HG03354 (cell line): ENCODE data around the gene PLN.

Experiments used
- ATAC-seq: cut with Tn5 transposase; IDR thresholded peaks from one replicate; pipeline ENCODE4 v1.9.1; 2021; ENCODE audit warnings: mild to moderate bottlenecking; ENCODE audit not compliant: unreplicated experiment, poor library complexity, severe bottlenecking

Gene PLN

DNA sequence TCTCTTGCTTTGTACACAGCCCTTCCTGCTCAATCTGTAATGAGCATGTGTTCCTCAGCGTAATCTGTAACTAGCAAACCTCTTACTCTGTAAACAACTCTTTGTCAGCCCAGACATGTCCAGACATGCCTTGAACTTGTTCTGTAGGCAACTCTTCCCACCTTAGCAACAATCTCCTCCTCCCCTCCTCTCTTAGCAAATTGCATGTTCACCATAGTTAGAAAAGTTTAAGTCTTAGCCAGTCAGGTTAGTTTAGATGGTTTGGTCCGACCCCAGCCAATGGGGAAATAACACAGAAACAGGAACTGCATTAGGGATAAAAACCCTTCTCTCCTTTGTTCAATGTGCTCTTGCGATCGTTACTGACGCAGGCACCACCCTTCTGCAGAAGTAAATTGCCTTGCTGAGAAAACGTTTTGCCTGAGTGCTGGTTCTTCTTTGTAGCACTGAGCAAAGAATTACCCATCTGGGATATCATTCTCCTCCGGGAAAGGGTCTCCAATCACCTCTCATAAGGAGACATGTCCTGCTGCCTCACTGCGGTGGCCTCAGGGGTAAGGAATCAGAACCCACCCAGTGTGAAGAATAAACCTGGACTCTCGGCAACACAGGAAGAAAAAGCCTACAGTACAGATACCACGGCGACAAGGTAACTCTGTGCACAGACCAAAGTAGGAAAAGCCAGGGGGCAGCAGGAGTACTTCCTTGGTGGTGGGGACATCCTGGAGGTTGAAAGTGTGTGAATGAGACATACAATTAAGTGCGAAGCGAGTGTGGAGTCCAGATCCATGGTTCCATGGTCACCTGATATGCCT, 26.2 kb downstream of the PLN start:
- ATAC-seq: no peak

DNA sequence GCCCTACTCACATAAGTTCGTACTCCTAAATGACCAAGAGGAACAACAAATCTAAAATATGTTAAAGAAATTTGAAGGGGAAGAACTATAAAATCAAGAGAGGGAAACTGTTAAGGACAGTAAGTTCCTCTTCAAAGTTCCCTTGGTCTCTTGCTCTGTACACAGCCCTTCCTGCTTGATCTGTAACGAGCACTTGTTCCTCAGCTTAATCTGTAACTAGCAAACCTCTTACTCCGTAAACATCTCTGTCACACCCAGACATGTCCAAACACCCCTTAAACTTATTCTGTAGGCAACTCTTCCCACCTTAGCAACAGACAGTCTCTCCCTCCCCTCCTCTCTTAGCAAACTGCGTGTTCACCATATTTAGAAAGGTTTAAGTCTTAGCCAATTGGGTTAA, 29.9 kb downstream of the PLN start:
- no peak for ATAC-seq

DNA sequence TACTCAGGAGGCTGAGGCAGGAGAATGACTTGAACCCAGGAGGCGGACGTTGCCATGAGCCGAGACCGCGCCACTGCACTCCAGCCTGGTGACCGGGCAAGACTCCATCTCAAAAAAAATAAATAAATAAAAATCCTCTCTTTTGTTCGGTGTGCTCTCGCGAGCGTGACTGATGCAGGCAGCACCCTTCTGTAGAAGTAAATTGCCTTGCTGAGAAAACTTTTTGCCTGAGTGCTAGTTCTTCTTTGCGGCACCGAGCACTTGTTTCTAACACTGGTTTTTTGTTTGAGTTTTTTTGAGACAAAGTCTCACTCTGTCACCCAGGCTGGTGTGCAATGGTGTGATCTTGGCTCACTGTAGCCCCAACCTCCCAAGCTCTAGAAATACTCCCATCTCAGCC, 30.5 kb downstream of the PLN start:
- ATAC-seq: no peak

DNA sequence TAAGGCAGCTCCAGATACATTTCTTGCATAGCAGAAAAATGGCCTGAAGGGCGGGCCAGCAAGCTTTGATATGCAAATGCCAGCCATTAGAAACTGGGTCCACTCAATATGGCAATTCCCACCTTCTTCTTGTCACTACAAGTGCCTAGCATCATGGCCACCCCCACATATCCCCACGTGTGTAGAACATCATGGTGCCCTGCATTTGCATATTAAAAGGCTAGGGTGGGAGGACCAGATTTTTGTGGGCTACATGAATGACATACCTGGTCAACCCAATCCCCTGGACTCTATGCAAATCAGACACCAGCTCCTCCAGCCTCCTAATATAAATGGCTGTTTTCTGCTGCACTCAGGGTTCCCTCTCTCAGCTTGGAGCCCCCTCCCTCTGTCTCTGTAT, 31.7 kb downstream of the PLN start:
- ATAC-seq: no peak

DNA sequence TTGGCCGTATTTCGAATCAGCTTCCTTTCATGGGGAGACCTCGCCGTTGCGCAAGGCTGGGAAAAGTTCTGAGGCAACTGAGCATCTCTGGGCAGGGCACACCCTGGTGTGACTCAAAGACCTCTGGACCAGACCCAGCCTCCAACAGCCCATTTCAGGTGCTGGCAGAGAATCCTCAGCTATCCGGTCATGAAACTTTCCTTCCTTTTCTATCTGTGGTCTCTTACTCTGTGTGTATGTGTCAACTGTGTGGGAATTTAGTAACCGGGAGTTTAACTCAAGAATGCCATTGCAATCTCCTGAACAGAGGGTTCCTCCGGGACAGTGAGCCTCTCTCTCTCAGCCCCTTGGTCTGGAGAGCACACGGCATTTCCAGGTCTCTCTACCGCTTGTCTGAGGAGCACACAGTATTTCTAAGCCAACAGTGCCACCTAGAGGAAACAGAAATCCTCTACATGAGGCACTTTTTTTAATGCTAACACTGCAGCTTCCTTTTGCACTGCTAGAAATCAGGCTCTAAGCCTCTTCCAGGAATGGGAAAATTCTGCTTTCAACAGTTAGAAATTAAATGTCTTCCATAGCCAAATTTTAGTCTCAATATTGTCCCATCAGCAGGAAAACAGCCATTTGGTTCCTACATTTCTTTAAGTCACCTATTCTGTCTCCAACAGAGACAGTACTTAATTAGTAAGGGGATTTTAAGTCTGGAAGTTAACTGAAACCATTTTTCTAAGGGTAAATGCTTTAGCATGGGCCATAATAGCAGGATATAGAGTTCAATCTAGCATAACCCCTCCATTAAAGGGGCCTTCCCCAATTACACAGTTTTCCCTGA, 32.7 kb downstream of the PLN start:
- peak; percentile 78 for ATAC-seq

DNA sequence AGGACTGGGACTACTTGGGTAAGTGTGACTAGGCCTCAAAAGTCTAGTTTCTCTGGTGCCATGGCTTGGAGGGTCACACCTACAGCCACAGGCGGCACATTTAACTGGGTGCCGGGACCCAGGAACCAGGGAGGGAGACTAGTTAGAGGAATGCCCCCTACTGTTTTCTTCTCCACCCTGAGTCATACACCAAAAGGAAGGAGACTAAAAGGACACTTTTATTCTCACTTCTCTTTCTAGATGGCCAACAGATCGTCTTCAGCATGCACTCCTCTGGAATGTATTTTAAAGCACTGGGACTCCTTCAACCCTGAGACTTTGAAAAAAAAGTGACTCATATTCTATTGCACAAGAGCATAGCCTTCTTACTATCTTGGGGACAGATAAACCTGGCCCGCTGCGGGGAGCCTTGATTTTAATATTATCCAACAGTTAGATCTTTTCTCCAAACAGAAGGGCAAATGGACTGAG, 33.4 kb downstream of the PLN start:
- no peak for ATAC-seq

DNA sequence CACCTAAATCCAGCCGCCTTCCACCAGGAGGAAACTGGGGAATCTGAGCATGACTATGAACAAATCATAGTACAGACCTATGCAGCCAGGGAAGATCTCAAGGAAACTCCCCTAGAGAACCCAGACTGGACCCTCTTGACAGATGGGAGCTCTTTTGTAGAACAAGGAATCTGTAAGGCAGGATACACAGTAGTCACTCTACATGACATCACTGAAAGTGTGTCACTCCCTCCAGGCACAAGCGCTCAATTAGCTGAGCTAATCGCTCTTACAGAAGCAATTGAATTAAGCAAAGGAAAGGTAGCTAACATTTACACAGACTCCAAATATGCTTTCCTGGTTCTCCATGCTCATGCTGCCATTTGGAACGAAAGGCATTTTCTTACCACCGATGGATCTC, 36.8 kb downstream of the PLN start:
- no peak for ATAC-seq

DNA sequence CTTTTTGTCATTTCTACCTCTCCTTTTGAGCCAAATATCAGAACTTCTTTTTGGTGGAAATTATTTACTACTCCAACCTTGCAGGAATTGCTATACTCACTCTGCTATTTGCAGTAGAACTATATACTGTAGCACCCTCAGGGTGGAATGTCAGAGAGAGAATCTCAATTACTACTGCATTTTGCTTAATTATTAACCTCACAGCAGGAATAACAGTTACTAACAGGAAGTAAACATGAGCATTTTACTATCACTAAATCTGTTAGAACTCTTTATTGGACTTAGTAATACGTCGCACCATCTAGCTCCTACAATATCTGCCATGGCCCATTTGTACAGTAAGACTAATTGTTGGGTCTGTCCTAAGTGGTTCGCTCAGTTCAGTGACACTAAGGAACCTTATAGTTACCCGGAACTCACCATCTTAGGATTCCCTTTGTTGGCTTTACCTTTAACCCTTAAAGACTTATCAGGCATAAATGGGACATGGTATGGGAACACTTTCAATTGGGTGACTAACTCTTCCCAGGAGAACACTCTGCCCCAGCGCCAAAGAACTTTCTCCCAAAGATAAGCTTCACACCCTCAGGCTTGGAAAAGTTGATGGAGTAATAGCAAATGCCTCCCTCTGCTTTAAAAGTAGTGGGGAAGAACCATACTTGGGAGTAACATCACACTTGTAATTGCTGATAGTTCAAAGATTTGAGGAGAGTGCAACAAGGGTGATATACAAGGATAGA, 38.8 kb downstream of the PLN start:
- no peak for ATAC-seq

DNA sequence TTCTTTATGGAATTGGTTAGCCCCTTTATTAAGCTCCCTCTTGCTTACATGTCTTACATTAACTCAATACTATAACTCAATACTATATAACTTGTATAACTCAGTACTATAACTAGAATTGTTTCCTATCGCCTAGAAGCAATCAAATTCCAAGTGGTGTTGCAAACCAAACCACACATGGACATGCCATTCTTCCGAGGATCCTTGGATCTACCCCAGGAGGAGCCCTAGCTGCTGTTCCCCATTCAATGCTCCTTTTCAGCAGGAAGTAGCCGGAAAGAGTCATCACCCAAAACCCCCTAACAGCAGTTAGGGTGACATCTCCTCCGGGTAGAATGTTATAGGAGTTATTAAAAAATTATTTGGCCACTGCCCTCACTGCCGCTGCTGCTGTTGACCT, 40.5 kb downstream of the PLN start:
- no peak for ATAC-seq

DNA sequence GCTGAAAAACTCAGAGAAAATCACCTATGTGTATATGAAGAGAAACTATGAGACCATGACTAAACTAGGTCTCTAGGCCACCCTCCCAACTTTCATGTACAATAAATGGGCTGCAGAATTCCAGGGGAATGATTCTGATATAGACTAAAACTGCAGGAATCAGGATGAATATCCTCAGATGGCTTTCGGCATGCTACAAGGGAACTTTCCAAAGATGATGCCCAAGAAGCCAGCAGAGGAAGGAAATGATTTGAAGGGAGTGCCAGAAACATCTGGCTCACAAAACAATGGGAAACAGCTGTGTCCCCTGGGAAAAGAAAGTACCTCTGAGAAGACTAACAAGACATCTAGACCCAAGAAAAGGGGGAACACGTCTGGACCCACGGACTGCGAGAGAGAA, 41.1 kb downstream of the PLN start:
- no peak for ATAC-seq

DNA sequence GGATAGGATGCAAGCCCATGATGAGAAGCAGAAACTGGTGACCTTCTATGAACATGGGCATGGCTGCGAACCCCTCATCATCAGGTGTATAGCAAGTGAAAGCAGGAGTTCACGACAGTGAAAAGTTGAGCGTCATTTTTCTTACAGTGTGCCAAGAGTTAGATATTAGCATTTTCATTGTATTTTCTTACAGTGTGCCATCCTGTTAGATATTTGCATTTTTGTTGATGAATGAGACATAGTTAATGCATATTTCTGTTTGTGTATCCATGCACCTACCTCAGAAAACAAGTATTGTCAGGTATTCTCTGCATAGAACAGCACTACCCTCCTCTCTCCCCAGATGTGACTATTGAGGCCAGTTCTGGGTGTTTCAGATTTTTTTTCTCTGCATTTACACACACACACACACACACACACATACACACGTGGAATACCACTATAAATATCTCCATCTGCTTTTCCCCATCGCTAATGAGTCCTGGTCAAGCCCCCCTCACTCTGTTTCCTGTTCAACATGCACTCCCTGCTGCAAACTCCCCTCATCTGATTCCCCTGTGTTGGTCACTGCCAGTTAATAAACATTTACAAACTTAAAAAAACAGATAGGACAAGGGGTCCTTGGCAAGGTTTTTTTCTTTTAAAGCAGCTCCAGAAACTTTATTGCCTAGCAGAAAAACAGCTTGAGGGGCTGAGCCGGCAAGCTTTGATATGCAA, 41.7 kb downstream of the PLN start:
- no peak for ATAC-seq

DNA sequence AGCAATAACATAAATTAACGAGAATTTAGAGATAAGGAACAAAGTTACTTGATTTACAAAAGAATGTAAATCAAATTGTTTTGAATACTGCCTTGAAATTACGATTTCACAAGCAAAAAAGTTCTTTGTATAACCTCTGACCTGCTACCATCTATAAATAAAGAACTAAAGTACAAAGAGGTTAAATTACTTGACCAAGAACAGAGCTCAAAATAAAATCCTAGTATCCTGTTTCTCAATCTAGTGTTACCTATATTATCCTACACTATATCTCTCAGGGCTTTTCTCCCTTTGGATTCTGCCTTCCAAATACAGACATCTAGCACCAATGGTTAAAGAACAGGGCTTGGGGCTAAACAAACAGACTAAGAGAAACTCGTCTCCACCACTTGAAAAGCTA, 43.8 kb downstream of the PLN start:
- no peak for ATAC-seq

DNA sequence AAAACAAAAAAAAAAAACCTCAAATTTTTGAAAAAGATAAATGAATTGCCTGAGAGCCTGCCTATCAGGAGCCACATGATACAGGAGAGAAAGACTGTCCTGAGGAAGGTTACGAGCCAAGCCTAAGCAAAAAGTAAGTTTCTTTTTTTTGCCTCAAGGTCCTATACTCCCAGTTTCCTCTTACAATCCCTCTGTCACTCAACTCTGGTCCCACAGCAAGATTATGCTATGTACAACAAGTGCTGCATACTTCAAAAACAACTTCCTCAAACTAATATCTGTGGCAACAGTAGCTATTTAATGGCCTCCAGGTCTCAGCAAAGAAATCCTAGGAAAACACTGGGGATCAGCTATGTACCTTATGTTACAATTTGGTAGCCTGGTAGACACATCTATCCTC, 46.8 kb downstream of the PLN start:
- no peak for ATAC-seq

DNA sequence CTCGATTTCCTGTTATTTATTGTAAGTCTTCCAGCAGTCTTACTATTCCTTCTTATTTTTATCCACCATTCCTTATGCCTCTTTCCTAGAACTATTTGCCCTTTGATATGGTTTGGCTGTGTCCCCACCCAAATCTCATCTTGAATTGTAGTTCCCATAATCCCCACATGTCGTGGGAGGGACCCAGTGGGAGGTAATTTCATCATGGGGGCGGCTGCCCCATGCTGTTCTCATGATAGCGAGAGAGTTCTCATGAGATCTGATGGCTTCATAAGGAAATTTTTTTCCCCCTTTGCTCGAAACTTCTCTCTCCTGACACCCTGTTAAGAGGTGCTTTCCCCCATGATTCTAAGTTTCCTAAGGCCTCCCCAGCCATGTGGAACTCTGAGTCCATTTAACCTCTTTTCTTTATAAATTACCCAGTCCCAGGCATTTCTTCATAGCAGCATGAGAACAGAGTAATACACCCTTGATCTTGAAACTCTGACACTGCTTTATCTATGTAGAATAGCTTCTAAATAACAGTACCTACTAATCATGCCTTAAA, 48.8 kb downstream of the PLN start:
- ATAC-seq: no peak

DNA sequence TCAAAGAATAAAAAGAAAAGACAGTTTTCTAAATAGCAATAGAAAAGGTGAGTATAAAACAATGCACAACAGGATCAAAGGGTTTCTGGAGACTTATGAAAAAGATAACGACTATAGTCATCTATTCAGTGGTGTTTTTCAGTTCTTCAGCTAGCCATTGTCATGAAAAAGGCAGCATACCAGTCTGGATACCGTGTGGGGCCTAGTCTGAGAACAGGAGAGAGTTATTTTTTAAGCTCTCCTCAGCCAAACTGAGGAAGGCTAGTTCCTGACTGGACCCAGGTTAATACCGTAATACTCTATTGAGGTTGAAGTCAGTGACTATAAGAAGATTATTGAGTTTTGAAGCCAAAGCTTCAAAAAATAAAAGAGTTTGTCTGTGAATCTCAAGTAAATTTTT, 49.5 kb downstream of the PLN start:
- ATAC-seq: no peak

DNA sequence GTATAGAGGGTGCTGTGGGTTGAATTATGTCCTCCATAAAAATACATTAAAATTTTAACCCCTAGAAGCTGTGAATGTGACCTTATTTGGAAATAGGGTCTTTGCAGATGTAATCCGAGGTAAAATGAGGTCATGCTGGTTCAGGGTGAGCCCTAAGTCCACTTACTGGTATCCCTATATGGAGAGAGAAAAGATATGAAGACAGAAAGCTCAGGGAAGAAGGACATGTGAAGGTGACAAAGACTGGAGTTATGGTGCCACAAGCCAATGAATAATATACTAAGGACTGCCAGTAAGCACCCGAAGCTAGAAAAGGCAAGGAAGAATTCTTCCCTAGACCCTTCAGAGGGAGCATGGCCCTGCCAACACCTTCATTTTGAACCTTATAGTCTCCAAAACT, 50.2 kb downstream of the PLN start:
- no peak for ATAC-seq

DNA sequence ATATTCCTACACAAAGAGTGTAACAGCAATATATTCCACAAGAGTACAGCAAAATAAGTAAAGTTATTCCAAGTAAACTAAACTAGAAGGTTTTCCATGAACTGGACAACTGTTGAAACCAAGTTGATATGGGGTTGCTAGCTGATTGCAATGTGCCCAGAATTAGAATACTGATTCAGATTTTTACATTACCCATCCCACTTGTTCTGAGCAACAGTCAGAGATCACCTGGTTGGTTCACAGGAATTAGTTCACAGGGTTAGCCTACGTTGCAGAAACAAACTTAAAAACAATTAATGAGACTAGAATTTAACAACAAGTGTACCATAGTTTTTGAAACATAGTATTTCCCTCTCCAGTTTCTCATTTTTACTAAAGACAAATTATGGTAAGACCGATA, 54.2 kb downstream of the PLN start:
- ATAC-seq: no peak

DNA sequence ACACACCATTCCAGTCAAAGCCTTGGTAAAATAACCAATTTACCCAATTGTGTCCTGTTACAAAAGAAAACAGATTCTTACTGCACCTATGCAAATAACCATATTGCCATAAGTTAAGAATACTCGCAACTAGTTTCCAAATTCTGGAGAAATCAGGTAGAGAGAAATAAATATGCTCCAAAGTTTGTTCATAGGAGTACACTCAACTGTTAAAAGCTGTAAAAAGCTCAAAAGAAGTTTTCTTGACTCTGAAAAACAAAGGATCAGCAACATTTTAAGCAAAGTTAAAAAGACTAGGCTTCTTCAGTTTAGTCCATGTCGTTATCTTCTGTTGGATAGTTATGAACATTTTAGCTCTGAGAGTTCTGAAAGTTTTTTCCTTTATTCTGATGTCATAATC, 55.3 kb downstream of the PLN start:
- ATAC-seq: no peak

DNA sequence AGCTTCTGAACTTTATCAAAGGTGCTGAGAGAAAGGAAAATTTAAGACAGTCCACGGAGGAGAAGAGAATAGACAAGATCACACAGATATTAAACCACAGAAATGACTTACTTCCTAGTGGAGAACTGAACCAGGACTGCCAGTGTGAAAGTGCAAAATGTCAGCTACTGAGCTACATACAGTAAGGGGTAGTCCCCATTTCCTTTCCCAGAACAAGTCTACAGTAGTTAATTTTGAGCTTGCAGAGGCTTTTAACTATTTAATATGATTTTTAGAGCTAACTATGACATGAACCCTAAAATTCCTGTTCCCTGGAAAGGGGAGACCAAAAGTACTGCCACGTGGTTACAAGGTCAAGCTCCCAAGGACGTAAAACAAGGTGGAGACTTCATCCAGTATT, 58.2 kb downstream of the PLN start:
- ATAC-seq: no peak

DNA sequence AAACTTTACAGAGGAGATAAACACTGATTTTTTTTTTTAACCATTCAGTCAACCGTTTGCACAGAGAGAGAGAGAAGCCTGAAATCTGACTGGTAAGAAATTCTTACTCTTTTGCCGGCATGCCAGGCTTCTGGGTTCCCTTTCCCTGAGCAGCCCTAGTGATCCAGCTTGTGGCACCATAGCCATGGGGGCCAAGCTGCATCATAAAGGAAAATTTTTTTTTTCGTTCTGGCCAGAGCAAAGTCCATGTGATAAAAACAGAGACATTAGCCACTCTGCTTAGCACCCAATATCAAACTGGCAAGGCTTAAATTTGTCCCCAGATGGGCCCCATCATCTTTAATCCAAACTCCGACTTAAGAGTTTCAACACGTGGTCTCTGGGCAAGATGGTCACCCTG, 58.8 kb downstream of the PLN start:
- ATAC-seq: no peak
